GM13976 (cell line): Measurements from ENCODE around the gene DGKB.

Source experiments
- DNase-seq: peaks from one replicate; pipeline ENCODE4 v3.0.0; 2012; ENCODE audit warnings: low spot score
- CTCF ChIP-seq: IDR thresholded peaks from 2 replicates; pipeline ENCODE4 v1.5.1; 2012; ENCODE audit warnings: borderline replicate concordance, mild to moderate bottlenecking; ENCODE audit not compliant: insufficient read depth; ENCODE audit errors: extremely low read depth, missing control alignments, control extremely low read depth
- in situ Hi-C: fragments of 300-500 bp; cut with MboI; formaldehyde crosslinking; loops from one replicate; pipeline ENCODE4 v1.12.0; 2022; ENCODE audit warnings: low sequenced_read_pairs, mixed read lengths, inconsistent platforms; ENCODE audit not compliant: unreplicated experiment

DGKB gene

DNA sequence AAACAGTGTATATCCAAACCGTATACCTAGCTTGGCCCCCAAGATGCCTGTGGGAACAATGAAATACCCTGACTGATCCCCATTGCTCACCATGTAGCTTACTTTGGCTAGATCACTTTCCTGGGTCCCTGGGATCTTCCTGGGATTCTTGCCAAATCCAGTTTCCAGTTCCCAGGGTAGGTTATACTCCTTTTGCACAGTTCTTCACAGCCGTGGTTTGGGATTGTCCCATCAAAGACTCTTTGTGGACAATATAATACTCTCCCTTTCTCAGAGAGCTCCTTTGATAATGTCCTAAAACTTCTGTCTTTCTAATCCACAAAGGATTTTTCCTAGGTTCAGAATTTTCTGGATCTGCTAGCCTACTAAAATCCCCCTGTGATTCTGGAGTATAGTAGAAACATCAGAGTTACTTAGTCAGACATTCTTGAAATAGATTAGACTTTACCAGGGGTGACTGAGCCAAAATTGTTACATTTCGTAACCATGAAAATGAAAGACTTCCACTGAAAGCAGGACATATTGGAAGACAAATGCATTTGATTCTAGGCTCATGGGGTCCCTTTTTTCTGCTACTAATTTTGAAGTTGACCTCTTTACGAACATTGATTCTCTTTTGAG lies 524.8 kb downstream of the DGKB start:
- DNase-seq, result no peak
- no peak for TF ChIP-seq CTCF
- in situ Hi-C loops, result no loop called here

DNA sequence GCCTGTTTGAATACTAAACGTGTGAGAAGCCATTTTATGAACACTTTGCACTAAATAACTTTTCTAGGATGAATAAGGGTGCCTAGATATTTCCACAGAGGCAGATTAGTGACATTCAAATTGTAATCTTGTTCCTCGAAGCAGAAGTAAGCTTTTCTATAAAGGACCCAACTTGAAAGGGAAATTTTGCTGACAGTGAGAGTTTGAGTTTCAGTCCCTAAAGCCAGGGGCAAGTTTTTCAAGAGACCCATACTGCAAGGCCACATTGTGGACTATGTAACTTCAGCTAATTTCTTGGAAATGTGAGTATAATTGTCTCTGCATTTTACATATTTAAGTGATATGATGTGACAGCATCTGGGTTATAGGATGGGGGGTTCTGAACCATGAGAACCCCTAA lies 525.8 kb downstream of the DGKB start:
- in situ Hi-C loops, result no loop called here

GRCh38 chr7:14375998-14376397 lies 526.6 kb downstream of the DGKB start:
- in situ Hi-C loops, result no loop called here
- TF ChIP-seq CTCF, result no peak
- DNase-seq, result no peak

More for the DNA sequence above, 525.8 kb downstream of the DGKB start:
- TF ChIP-seq CTCF, result no peak
- no peak for DNase-seq

- DNase-seq, result no peak
- TF ChIP-seq CTCF, result no peak
- in situ Hi-C loops, result no loop called here
Observed at GRCh38 chr7:14374336-14374735, 528.2 kb downstream of the DGKB start.

GRCh38 chr7:14368285-14368684 lies 534.3 kb downstream of the DGKB start:
- DNase-seq, result no peak
- TF ChIP-seq CTCF, result no peak
- in situ Hi-C loops, result no loop called here

- in situ Hi-C loops, result no loop called here
- TF ChIP-seq CTCF, result no peak
- DNase-seq, result no peak
Observed at GRCh38 chr7:14351167-14351566, 551.4 kb downstream of the DGKB start.
